H54 (cell line): ENCODE measurements around the gene BCR.
A peak's percentile ranks its signal among the peaks of the same experiment; 100 is the strongest.

Experiments
- DNase-seq: peaks from one replicate; pipeline ENCODE4 v3.0.0; 2011; ENCODE audit warnings: low spot score, mixed read lengths; ENCODE audit not compliant: insufficient read length
- FAIRE-seq: peaks from 3 replicates; lab custom pipeline; 2011; peaks lifted over from hg19 to GRCh38; lab: Jason Lieb, UNC
- POLR2A ChIP-seq: IDR thresholded peaks from 2 replicates; pipeline ENCODE4 v1.6.1; 2011; ENCODE audit warnings: low read depth, mild to moderate bottlenecking, low read length

The BCR gene

GRCh38 chr22:23274146-23274526 is 93.8 kb downstream of the BCR start:
- TF ChIP-seq POLR2A, result no peak
- FAIRE-seq (no peak), DNase-seq (no peak)

DNA sequence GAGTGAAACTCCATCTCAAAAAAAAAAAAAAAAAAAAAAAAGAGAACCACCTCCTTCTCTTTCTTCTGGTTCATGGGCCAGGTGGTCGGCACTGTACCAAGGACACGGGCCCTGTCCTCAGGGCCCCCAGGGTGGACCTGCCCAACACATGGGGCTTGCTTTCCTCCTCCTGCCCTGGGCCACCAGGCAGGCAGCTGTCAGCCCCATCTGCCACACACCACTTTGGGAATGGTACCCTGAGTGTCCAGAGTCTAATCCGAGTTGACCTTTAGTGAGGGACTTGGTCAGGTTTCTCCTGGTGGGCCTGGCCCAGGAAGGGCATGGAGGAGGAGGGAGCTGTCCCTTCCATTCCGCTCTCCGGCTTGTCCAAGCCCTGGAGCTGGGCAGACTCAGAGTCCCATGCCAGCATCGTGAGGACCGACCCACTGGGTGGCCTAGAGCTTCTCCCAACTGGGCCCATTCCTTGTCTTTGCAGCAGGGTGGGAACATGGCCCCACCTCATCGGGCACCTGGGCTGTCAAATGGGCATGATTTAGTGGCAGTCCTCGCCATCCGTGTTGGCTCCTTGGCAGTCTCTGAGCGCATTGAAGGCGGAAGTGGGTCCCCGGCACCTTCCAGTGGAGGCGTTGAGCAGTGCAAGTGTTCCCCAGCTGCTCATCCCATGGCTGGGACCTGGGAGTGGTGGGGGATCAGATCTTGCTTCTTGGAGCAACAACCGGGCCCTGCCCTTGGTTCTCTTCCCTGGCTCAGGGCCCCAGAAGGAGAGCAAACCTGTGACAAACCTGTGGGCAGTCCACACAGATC is 94.8 kb downstream of the BCR start:
- TF ChIP-seq POLR2A, result 0 out of 2 replicates have a peak, but pooled peaks have one; percentile 4
- FAIRE-seq (no peak), DNase-seq (no peak)

DNA sequence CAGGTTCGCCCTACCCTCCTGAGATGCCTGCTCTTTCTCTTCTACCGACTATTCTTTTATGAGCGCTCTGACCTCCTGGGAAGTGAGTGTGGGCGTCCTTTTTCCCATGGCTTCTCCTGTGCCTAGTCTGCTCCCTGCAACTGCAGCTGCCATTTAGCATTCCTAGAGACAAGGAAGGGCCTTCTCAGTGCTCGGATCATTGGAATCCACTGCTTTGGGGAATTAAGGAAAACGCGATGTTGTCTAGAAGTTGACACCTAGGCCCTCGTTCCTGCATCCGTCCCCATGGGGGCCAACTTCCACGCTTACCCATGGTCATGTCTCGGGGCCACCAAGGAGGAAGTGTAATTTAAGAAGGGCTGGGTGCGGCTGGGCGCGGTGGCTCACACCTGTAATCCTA is 95.4 kb downstream of the BCR start:
- FAIRE-seq, result no peak
- no peak for TF ChIP-seq POLR2A
- no peak for DNase-seq

GRCh38 chr22:23276656-23277582 is 96.6 kb downstream of the BCR start:
- DNase-seq, result no peak
- no peak for TF ChIP-seq POLR2A
- FAIRE-seq, result no peak

DNA sequence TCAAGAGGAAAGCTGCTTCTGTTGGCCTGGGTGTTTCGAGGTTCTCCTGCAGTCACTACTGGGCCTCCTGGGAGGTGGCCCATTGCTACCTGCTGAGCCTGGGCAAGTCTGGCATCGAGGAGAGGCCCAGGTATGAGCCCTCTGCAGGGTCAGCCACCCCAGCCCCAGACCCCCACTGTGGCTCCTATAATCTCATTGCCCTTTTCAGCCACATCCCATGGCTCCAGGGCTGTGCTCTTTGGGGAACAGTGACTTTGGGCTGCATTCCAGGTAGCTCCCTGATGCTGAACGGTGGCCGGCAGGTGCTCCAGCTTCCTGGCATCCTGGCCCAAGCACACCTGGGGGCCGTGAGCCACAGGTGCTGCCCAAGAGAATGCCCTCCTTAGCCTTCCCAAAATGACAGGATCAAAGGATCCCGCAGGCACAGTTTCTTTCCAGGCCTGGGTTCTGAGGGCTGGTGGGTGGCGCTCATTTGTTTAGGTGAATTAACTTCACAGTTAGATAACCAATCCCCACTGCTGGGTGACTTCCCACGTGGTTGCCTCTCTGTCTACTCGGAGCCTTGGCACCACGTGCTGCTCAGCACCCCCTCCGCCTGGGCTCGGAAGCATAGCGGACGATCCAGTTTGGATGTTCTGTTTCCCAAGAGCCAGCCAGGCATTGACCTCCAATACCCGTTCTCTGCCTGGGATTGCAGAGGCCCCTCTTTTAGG is 97.4 kb downstream of the BCR start:
- TF ChIP-seq POLR2A, result no peak
- DNase-seq, result no peak
- no peak for FAIRE-seq

DNA sequence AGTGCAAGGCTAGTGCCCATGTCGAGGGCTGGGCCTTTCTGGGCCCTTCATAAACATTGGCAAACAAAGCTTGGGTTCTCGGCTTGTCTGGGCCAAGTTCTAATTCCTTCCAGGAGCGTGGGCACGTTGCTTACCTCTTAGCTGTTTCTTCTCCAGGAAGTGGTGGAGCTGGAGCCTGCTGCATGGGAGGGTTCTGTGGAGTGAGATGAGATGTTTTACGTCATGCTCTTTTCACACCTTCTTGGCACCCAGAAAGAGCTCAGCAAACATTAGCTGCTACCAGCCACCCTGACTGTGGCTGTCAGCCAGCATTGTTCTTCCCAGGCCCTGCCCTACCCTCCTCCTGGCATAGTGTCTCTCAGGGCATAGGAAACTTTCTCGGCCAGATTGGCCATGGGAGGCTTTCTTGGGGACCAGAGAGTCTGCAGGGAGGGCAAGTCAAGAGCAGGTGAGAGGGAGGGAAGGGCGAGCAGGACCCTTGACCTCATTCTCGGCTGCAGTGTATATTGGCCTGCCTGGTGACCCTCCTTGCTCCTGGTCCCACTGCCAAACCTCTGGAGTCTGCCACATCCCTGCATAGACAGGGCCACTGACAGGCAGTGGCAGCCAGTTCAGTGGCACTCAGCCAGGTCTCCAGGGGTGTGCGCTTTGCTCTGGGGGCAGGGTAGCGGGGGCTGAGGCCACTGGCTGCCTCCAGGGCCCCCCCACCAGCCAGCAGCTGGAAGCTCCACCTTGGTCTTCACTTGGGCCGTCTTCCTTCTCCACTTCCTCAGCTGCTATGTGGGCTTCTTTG is 98.8 kb downstream of the BCR start:
- DNase-seq (no peak), FAIRE-seq (no peak)
- no peak for TF ChIP-seq POLR2A

- DNase-seq, result no peak
- no peak for FAIRE-seq
- no peak for TF ChIP-seq POLR2A
These were observed 99.5 kb downstream of the BCR start for GRCh38 chr22:23279781-23280180.

- FAIRE-seq, result no peak
- TF ChIP-seq POLR2A, result no peak
- DNase-seq, result no peak
These were observed 100.2 kb downstream of the BCR start for GRCh38 chr22:23280356-23281052.

DNA sequence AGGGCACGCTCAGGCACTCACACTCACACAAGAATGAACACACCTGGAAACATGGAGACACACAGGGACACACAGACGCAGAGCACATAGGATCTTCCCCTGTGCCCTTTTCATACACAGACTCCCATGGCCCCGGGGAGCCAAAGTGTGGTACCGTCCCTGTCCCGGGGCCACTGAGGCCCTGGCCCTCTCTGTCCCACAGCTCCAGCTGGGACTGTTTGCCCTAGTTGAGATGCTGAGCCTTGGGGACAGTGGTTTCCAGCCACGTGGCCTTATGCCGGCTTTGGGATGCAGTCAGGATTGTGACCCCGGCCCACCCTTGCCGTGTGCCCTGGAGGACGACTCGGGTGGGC is 100.7 kb downstream of the BCR start:
- TF ChIP-seq POLR2A, result no peak
- FAIRE-seq (no peak), DNase-seq (no peak)

GRCh38 chr22:23281406-23282088 is 101.2 kb downstream of the BCR start:
- FAIRE-seq (no peak), DNase-seq (peak; percentile 74)
- TF ChIP-seq POLR2A, result no peak

- peak; percentile 78 for FAIRE-seq
- TF ChIP-seq POLR2A, result no peak
- peak; percentile 90 for DNase-seq
These were observed 101.8 kb downstream of the BCR start for GRCh38 chr22:23282089-23282501.

- DNase-seq, result no peak
- TF ChIP-seq POLR2A, result no peak
- no peak for FAIRE-seq
These were observed 102.2 kb downstream of the BCR start for GRCh38 chr22:23282516-23282915.
